Renal cortical epithelial cell (primary cell): ENCODE measurements around the gene AK5. TPM values are rescaled to one million over a fixed set of nuclear protein-coding genes. Genes with fewer than 3 reads are reported as not detected.

Experiments
- DNase-seq: peaks from one replicate; pipeline ENCODE4 v3.0.0-alpha.2; 2011; ENCODE audit warnings: low read depth
- total RNA-seq: library from RNA; depleted of rRNA; stranded (reverse); fragments of >200 nt; gene quantifications from 2 replicates; pipeline ENCODE4 v1.2.3, GENCODE V29; 2014

AK5 gene
- total RNA-seq, 1 donor from 2014 or later, result 15.6 TPM

DNA sequence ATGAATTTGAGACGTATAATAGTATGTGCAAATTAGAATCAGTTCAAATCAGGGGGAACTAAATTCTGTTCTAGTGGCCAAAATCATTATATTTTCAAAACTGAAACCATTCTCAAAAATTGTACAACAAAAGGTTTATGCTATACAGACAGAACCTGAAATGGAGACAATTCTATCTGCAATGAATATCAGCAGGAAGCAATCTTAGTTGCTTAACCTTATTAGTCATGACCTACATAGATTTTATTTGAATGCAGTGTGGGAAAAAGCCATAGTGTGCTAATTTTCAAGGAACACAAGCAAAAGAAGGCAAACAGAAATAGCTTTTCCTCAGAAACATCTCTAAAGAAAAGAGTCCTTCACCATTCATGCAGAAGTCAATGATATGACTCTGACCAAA lies 6.5 kb downstream of the AK5 start:
- peak; percentile 58 for DNase-seq

DNA sequence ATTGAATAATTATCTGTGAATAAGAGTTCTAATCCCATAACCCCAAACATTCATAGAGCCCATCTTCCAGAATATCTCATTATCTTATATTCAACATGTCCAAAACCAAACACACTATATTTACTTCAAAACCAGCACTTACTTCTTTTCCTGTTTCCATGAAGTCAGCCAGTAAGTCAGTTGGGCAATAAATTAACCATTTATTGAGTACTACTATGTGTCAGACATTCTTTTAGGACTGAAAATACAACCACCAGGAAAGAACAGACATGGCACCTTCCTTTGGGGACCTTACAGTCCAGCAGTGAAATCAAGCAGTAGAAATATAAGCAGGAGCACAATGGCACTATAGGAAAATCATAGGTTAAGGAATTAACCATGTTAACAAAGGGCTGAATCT lies 8.8 kb downstream of the AK5 start:
- peak; percentile 68 for DNase-seq

DNA sequence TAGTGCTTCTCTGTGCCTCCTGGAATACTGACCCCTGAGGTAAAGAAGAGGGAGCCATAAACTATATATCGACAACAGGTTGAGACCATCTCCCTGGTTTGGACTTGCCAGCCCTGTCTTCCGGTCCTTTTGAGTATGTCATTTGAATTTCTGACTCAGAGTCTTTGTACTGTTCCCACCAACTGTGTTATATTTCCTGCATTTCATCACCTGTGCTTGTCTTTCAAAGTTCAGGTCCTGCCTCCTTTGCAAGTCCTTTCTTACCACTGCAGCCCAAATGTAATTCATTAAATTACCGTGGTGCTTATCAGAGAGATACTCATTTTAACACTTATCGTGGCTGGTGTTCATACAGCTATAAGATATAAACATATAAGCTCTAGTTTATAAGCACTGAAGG lies 10.7 kb downstream of the AK5 start:
- no peak for DNase-seq

DNA sequence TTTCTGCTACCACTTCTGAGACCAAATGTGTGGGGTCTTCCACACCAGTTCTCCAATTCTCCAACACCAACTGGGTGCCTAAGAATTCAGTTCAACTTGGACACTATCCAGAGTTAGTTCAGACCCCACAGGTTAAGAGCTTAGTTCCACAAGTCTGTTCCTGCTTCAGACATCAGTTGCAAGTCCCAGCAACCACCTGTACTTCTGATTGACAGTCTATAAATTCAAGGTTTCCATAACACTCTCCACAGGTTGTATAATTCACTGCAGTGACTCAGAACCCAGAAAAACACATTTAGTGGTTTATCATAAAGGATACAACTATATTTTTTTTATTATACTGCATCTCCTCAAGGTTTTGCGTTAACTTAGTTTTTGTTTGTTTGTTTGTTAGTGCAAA lies 18.7 kb downstream of the AK5 start:
- DNase-seq, result no peak

DNA sequence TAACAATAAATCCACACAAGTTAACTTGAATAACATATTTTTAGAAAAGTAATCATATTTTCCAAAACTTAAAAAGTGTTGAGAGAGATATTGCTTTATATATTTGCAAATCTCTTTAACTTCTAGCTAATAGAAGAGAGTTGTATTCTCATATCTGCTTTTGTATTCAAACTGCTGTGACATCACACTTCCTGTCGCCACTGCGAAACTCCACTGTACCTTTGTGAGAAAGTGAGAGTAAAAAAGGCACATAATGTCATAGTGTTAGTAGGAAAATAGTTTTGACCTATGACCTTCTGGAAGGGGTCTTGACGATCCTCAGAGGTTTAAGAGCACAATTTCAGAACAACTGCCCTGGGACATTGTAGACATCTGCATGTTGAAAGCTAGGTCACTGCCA lies 21.6 kb downstream of the AK5 start:
- no peak for DNase-seq

DNA sequence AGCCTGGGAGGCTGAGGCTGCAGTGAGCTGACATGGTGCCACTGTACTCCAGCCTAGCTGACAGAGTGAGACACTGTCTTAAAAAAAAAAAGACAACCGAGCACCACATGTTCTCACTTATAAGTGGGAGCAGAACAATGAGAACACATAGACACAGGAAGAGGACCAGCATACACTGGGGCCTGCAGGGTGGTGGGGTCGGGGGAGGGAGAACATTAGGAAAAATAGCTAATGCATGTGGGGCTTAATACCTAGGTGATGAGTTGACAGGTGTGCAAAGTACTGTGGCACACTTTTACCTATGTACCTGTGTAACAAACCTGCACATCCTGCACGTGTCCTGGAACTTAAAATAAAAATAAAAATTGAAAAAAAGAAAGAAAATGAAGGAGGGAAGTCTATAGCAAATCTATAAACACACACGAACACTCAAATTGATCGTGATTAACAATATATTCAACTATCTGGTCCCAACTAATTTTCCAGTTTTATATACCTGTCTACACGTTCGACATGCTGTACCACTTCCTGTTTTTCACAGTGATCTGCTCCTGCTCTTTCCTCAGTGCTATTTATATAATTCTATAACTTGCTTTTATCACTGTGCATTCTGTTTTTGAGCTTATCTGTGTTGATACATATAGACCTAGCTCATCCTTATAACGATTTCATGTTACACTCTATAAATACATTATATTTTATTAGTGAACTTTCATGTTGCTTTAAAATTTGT lies 27.2 kb downstream of the AK5 start:
- no peak for DNase-seq

- DNase-seq, result no peak
Observed at GRCh38 chr1:77310924-77311323, 29.1 kb downstream of the AK5 start.

GRCh38 chr1:77312364-77312763 lies 30.5 kb downstream of the AK5 start:
- DNase-seq, result peak; percentile 59

GRCh38 chr1:77313491-77313890 lies 31.7 kb downstream of the AK5 start:
- DNase-seq, result peak; percentile 43

- DNase-seq, result peak; percentile 98
Observed at GRCh38 chr1:77316006-77316405, 34.2 kb downstream of the AK5 start.

GRCh38 chr1:77316966-77317365 lies 35.1 kb downstream of the AK5 start:
- DNase-seq, result no peak

- peak; percentile 53 for DNase-seq
Observed at GRCh38 chr1:77319036-77319705, 37.4 kb downstream of the AK5 start.

DNA sequence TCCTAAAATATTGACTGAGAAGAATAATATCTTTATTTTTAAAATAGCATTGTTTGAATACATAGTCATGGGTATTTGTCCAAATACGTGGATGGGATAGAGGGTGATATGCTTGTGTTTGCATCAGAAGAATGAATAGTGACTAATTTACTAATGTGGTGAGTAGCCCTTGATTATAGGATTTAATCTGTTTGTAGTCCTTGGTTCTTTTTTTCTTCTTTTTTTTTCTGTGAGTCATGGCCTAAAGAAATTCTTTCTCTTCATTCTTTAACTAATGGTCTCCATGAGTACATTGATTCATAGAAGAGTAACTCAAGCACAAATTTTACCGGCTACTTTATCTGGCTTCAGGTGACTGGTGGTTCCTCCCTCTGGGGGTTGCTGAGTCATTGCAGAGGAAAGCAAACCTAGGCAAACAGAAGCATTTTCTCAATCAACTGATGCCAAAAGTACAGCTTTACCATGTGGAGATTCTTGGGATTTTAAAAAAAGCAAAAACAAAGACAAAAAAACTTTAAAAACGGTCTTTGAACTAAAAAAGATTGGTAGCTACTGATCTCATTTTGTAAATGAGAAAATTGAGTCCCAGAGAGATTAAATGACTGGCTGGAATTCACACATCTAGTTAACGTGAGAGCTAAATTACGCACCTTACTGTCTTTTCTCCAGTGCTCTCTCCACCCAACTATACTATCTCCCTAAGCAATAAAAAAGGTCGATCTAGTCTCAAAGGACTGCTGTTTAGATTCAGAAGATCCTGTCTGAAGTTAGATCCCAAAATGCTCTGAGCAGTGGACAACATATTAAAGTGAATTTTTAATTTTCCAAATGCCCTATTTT lies 40.5 kb downstream of the AK5 start:
- DNase-seq, result peak; percentile 100

DNA sequence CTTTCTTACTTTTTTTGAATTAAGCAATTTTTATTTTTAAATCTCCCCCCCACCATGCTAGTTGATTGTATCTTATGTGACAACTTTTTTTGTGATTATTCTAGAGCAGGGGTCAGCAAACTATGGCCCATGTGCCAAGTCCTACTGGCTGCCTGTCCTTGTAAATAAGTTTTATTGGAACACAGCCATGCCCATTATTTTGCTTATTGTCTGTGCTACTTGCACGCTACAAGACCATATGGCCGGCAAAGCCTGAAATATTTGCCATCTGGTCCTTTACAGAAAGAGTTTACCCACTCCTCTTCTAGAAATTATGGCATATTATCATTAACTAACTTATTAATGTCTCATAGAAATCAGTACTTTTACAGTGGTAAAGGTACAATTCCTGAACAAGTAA lies 51.7 kb downstream of the AK5 start:
- no peak for DNase-seq

- no peak for DNase-seq
Observed at GRCh38 chr1:77336729-77337128, 54.9 kb downstream of the AK5 start.

GRCh38 chr1:77339326-77339725 lies 57.5 kb downstream of the AK5 start:
- DNase-seq, result peak; percentile 56

DNA sequence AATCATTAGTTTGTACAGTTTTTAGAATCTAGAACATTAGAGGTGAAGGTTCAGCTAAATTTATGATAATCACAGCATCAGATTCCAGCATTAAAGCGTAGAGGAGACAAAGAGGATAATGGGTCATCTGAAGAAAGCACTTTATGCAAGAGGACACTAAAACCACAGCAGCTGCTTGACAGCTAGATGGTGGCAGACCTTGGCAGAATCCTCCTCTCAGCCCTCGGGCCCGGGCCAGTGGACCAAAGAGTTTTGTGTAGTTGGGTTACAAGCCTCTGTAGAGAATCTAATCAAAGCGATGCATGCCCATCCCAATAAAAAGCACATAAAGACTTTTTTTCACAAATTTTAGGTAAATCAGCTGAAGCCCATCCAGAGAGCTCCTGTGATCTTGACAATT lies 59.4 kb downstream of the AK5 start:
- DNase-seq, result no peak

DNA sequence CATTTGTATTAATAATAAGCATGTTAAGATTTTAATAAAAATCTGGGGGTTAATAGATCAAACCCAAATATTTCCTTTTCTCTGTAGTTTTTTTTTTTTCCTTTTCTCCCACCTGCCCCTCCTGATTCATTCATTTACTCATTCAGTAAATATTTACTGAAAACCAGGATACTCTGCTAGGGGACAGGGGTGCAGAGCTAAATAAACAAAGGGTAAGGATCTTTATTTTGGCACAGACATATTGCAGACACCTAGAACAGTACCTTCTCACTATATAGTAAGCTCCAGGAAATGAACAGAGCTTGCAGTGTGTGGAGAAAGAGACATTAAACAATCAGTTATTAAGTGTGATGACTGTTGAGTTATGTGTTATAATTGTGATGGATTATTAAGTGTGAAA lies 60.9 kb downstream of the AK5 start:
- no peak for DNase-seq

DNA sequence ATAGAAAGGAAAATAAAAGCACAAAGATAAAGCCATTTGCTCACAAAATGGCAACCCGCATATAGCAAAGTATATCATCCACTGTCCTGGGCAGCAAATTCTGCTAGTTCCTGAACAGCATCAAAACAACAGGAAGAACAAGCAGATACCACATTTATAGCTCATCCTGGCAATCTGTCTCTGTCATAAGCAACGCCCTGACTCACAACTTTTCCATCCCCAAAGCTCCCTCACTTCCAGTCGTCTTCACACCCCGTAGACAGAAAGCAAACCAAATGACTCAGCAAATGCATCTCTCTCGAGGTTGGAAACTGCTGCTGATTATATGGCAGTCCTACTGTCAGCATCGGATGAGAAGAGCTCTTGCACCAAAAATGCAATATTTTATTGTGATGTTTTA lies 65.8 kb downstream of the AK5 start:
- DNase-seq, result peak; percentile 80

GRCh38 chr1:77348549-77348948 lies 66.7 kb downstream of the AK5 start:
- no peak for DNase-seq

DNA sequence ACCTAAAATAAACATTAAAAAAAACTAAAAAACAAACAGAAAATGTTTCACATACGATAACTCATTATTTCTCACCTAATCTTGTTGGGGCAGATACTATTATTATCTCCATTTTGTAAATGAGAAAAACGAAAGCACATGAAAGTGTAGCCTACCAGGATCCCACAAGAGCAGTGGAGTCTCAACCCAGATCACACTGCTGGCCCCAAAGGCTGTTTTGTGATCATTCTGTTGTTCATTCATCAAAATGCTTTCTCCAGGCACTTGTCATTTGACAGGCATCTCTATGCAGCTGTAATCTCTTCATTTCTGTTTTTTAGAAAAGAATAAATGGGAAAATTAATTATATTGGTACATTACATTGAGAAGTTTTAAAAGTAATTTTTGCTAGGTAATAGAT lies 67.5 kb downstream of the AK5 start:
- DNase-seq, result no peak

DNA sequence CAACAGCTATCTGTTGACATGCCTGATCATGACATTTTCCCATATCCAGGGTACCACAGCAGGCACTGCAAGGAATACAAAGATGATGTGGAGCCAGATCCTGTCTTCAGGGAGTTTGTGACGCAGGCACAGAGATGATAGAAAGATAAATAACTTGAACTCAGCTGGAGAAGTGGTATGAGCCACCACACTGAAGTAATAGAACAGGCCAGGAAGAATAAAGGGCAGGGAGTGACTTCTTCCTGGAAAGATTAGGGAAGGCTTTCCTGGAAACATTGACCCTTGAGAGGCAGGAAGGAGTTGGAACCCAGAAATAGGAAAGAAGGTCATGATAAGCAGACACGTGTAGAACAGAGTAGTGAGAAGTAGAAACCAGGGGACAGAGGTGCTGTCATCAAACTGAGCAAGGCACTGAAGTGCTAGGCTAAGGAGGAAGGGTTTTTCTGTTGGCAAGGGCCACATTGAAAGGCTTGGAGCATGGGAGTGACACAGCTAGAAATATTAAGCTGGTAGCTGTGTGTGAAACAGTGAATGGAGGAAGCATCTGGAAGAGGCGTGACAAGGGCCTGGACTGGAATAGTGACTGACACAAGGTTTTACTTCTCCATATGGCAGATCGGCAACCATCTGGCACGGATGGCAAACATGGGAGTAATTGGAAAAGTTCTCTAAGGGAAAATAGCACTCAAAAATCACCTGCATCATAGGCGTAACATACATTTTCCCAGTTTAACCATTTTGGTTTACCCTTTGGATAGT lies 68.4 kb downstream of the AK5 start:
- no peak for DNase-seq
